ENCODE results near the gene FGD4. TPM values are rescaled to one million over a fixed set of nuclear protein-coding genes. Genes with fewer than 3 reads are reported as not detected.

Gene FGD4
- total RNA-seq, 5 donors from 2014 or later (not counting 1 experiment from before 2014, with no cell fraction given): 0.18 to 0.79 (median 0.47) TPM

DNA sequence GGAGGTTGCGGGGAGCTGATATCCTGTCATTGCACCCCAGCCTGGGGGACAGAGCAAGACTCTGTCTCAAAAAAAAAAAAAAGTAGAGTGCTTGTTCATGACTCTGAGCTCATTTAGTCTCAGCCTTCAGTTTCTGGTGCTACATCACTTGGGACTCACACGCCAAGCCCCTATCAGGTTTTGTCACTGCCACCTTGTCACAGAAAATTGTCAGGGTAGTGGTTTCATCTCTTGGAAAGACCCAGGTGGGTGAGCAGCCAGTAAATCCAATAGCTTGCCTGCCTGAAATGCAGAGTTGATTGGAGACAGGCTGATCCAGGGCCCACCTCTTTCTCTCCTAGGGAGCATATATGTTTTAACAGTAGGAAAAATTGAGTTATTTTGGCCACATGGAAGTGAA lies 113.0 kb downstream of the FGD4 start:
- no peak overlapping the region for H3K4me3 ChIP-seq (ENCODE audit: control insufficient read depth in 1 of 2, extremely low read depth in 1 of 2, low read length in 1 of 2)
- Mint-ChIP-seq H3K9me3 (no peaks in the 10 kb centered on the region), H3K36me3 (no peaks in the 10 kb centered on the region), H3K27ac (no peak overlapping the region), H3K27me3 (peaks cover 5 to 10% of the 10 kb centered on the region in 2 donors), H3K4me3 (no peak overlapping the region), H3K4me1 (peaks cover 0 to 5% (median 0%) of the 10 kb centered on the region in 3 donors)
- peaks cover 0 to 4% of the 10 kb centered on the region in 2 experiments for H3K4me1 ChIP-seq (ENCODE audit: control insufficient read depth in 1 of 2, extremely low read depth in 1 of 2, insufficient read depth in 2 of 2, low read length in 2 of 2)
- no peak overlapping the region for H3K27ac ChIP-seq (ENCODE audit: low read length)
- ATAC-seq (replicated peaks in 1 of 4) (no peak), DNase-seq (no peak)
- 83% methylated on average over 2 of the region's 2 CpGs for WGBS (ENCODE audit: insufficient coverage)
- H3K9me3 ChIP-seq: no peaks in the 10 kb centered on the region
- ChIA-PET POLR2A (no interaction called here), CTCF (no interaction called here)
- H3K36me3 ChIP-seq (ENCODE audit: control insufficient read depth in 2 of 2, extremely low read depth in 1 of 2, insufficient read depth in 1 of 2, low read length in 1 of 2): no peaks in the 10 kb centered on the region
- H3K27me3 ChIP-seq (replicated peaks in 1 of 2; ENCODE audit: control insufficient read depth in 2 of 2, extremely low read depth in 1 of 2, insufficient read depth in 2 of 2, low read length in 1 of 2): peaks cover 0 to 5% of the 10 kb centered on the region in 2 experiments

DNA sequence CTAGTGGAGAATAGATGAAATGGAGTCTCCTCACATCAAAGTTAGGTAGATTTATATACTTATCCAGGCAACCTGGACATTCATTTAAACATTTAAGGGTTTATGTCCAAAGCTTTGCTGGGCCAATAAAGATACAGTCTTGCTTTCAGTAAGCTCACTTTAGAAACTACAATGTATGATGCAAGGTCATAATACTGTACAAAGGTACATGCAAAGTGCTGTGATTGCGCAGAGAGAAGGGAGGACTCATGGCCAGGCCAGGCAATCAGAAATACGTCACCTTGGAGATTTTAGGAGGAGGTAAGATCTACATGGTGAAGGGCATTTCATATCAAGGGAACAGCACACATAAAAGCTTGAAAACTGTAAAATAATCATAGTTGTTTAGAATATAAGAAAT lies 113.6 kb downstream of the FGD4 start:
- CTCF ChIA-PET: interaction anchor here in 1 of 2 donors (0.7 kb wide), 1 partner anchor 57 kb away, joined by 3 read pairs; no protein-coding TSS in a partner anchor
- no peaks in the 10 kb centered on the region for H3K36me3 Mint-ChIP-seq

DNA sequence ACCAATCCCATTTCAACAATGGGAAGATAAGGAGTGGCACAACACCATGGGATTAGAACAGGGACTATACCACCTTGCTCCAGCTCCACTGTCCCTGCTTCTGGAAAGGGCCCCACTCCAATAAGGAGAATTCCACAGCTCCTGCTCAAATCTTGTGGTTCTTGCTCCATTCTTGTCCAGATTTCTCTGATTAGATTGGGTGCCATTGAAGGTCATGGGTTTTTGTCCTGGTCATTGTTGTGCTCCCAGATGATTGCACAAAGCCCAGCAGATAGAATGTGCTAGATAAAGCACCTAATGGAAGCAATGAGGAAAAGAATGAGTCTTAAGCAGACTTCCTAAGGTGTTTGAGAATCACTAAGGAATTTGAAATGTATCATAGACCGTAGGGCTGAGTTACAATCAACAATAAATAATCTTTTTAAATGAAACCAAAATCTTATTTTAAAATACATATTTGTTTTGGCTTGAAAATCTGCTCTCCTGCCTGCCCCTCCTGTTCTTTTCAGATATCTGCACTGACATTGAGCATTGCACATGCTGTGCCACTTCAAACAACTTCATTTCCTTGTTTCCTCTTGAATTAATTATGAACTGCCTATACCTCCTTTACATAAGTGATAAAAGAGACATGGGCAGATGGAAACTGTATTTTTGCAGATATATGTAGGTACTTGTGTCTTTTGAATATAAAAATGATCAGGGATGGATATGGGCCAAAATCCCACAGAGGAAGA lies 115.9 kb downstream of the FGD4 start:
- no peak overlapping the region for H3K27ac ChIP-seq (ENCODE audit: low read length)
- ATAC-seq (replicated peaks in 1 of 4) (no peak), DNase-seq (no peak)
- H3K27me3 ChIP-seq (replicated peaks in 1 of 2; ENCODE audit: control insufficient read depth in 2 of 2, extremely low read depth in 1 of 2, insufficient read depth in 2 of 2, low read length in 1 of 2): peaks cover 0 to 5% of the 10 kb centered on the region in 2 experiments
- Mint-ChIP-seq H3K27me3 (peaks cover 5% of the 10 kb centered on the region in 2 donors), H3K27ac (no peak overlapping the region), H3K4me3 (no peak overlapping the region), H3K36me3 (no peaks in the 10 kb centered on the region), H3K9me3 (no peaks in the 10 kb centered on the region), H3K4me1 (peaks cover 0 to 5% (median 0%) of the 10 kb centered on the region in 3 donors)
- ChIA-PET POLR2A (no interaction called here), CTCF (interaction anchor here in 1 of 2 donors (0.7 kb wide), 2 partner anchors 50 to 1128 kb away, joined by 3 to 7 read pairs; no protein-coding TSS in a partner anchor)
- H3K9me3 ChIP-seq: no peaks in the 10 kb centered on the region
- peaks cover 0 to 4% of the 10 kb centered on the region in 2 experiments for H3K4me1 ChIP-seq (ENCODE audit: control insufficient read depth in 1 of 2, extremely low read depth in 1 of 2, insufficient read depth in 2 of 2, low read length in 2 of 2)
- H3K36me3 ChIP-seq (ENCODE audit: control insufficient read depth in 2 of 2, extremely low read depth in 1 of 2, insufficient read depth in 1 of 2, low read length in 1 of 2): no peaks in the 10 kb centered on the region
- H3K4me3 ChIP-seq (ENCODE audit: control insufficient read depth in 1 of 2, extremely low read depth in 1 of 2, low read length in 1 of 2): no peak overlapping the region
- no CpG with 5 or more reads among the region's 1 CpG for WGBS (ENCODE audit: insufficient coverage)

More for the DNA sequence above, 113.6 kb downstream of the FGD4 start:
- Mint-ChIP-seq H3K4me3 (no peak overlapping the region), H3K9me3 (no peaks in the 10 kb centered on the region), H3K27me3 (peaks cover 5 to 7% of the 10 kb centered on the region in 2 donors), H3K27ac (no peak overlapping the region), H3K4me1 (peaks cover 0 to 5% (median 0%) of the 10 kb centered on the region in 3 donors)
- H3K4me1 ChIP-seq (ENCODE audit: control insufficient read depth in 1 of 2, extremely low read depth in 1 of 2, insufficient read depth in 2 of 2, low read length in 2 of 2): peaks cover 0 to 4% of the 10 kb centered on the region in 2 experiments
- ATAC-seq (replicated peaks in 1 of 4) (no peak), DNase-seq (no peak)
- H3K36me3 ChIP-seq (ENCODE audit: control insufficient read depth in 2 of 2, extremely low read depth in 1 of 2, insufficient read depth in 1 of 2, low read length in 1 of 2): no peaks in the 10 kb centered on the region
- H3K27ac ChIP-seq (ENCODE audit: low read length): no peak overlapping the region
- WGBS (ENCODE audit: insufficient coverage): 94% methylated on average over 2 of the region's 2 CpGs
- H3K9me3 ChIP-seq: no peaks in the 10 kb centered on the region
- POLR2A ChIA-PET: no interaction called here
- H3K27me3 ChIP-seq (replicated peaks in 1 of 2; ENCODE audit: control insufficient read depth in 2 of 2, extremely low read depth in 1 of 2, insufficient read depth in 2 of 2, low read length in 1 of 2): peaks cover 0 to 4% of the 10 kb centered on the region in 2 experiments
- no peak overlapping the region for H3K4me3 ChIP-seq (ENCODE audit: control insufficient read depth in 1 of 2, extremely low read depth in 1 of 2, low read length in 1 of 2)

DNA sequence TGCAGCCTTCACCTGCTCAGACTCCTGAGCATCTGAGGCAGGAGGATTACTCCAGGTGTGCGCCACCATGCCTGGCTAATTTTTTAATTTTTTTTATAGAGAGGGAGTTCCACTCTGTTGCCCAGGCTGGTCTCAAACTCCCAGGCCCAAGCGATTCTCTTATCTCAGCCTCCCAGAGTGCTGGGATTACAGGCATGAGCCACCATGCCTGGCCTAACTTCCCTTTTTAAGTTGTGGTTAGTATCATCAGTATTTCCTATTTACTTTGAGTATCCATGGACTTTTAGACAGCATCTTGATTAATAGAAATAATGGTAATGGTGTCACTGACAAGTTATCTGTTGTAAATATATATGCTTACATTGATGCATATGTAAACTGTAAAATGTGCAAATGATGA lies 116.9 kb downstream of the FGD4 start:
- Mint-ChIP-seq H3K36me3 (no peaks in the 10 kb centered on the region), H3K4me3 (no peak overlapping the region), H3K27ac (no peak overlapping the region), H3K27me3 (peaks cover 0 to 2% of the 10 kb centered on the region in 2 donors), H3K4me1 (peaks cover 0 to 5% (median 0%) of the 10 kb centered on the region in 3 donors), H3K9me3 (no peaks in the 10 kb centered on the region)
- no CpG with 5 or more reads among the region's 2 CpGs for WGBS (ENCODE audit: insufficient coverage)
- no peak for DNase-seq
- H3K27ac ChIP-seq (ENCODE audit: low read length): no peak overlapping the region
- peaks cover 0 to 4% of the 10 kb centered on the region in 2 experiments for H3K4me1 ChIP-seq (ENCODE audit: control insufficient read depth in 1 of 2, extremely low read depth in 1 of 2, insufficient read depth in 2 of 2, low read length in 2 of 2)
- H3K4me3 ChIP-seq (ENCODE audit: control insufficient read depth in 1 of 2, extremely low read depth in 1 of 2, low read length in 1 of 2): no peak overlapping the region
- H3K9me3 ChIP-seq: no peaks in the 10 kb centered on the region
- ChIA-PET CTCF (no interaction called here), POLR2A (no interaction called here)
- no peaks in the 10 kb centered on the region for H3K36me3 ChIP-seq (ENCODE audit: control insufficient read depth in 2 of 2, extremely low read depth in 1 of 2, insufficient read depth in 1 of 2, low read length in 1 of 2)
- ATAC-seq (replicated peaks in 1 of 4): no peak
- peaks cover 0 to 7% of the 10 kb centered on the region in 2 experiments for H3K27me3 ChIP-seq (replicated peaks in 1 of 2; ENCODE audit: control insufficient read depth in 2 of 2, extremely low read depth in 1 of 2, insufficient read depth in 2 of 2, low read length in 1 of 2)

DNA sequence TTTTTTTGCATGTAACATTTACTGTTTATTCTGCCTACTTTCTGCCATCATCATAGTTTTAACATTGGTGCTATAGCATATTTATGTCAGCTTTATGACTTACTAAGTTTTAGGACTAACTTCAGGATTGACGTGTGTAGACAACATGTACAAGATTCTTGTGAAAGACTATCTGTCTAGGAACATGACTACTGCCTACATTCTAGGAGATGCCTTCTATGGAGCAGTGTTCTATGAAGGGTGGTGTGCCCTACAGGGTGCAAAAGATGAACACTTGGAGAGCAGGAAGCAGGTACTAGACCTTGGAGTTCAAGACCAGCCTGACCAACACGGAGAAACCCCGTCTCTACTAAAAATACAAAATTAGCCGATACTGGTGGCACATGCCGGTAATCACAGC lies 118.6 kb downstream of the FGD4 start:
- ChIA-PET CTCF (interaction anchor here in 1 of 2 donors (0.6 kb wide), 1 partner anchor 1762 kb away, joined by 3 read pairs; no protein-coding TSS in a partner anchor), POLR2A (no interaction called here)
- no peak overlapping the region for H3K27ac ChIP-seq (ENCODE audit: low read length)
- H3K4me1 Mint-ChIP-seq: peaks cover 0 to 10% (median 8%) of the 10 kb centered on the region in 3 donors
- 92% methylated on average over 4 of the region's 5 CpGs for WGBS (ENCODE audit: insufficient coverage)
- H3K27me3 Mint-ChIP-seq: peaks cover 0 to 4% of the 10 kb centered on the region in 2 donors
- ATAC-seq (replicated peaks in 1 of 4) (no peak), DNase-seq (no peak)
- no peaks in the 10 kb centered on the region for H3K9me3 Mint-ChIP-seq
- H3K27me3 ChIP-seq (replicated peaks in 1 of 2; ENCODE audit: control insufficient read depth in 2 of 2, extremely low read depth in 1 of 2, insufficient read depth in 2 of 2, low read length in 1 of 2): peaks cover 0 to 4% of the 10 kb centered on the region in 2 experiments
- no peaks in the 10 kb centered on the region for H3K36me3 ChIP-seq (ENCODE audit: control insufficient read depth in 2 of 2, extremely low read depth in 1 of 2, insufficient read depth in 1 of 2, low read length in 1 of 2)
- no peak overlapping the region for H3K27ac Mint-ChIP-seq
- H3K4me1 ChIP-seq (ENCODE audit: control insufficient read depth in 1 of 2, extremely low read depth in 1 of 2, insufficient read depth in 2 of 2, low read length in 2 of 2): peaks cover 0 to 12% of the 10 kb centered on the region in 2 experiments
- no peaks in the 10 kb centered on the region for H3K9me3 ChIP-seq
- no peaks in the 10 kb centered on the region for H3K36me3 Mint-ChIP-seq
- H3K4me3 Mint-ChIP-seq: no peak overlapping the region
- no peak overlapping the region for H3K4me3 ChIP-seq (ENCODE audit: control insufficient read depth in 1 of 2, extremely low read depth in 1 of 2, low read length in 1 of 2)

DNA sequence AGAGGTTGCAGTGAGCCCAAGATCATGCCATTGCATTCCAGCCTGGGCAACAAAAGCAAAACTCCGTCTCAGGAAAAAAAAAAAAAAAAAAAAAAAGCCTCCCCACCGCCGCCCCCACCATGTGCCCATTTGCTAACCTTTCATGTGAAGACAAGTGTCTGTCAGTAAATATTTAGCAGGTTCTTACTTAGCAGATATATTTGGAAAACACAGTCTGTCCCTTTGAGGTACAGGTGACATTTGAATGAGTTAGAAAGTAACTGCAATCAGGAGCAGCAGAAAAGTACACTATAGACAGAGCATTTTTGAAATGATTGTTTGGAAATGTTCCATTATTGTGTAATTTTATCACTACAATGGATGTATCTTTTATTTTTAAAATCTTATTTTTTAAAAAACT lies 119.7 kb downstream of the FGD4 start:
- DNase-seq (no peak), ATAC-seq (replicated peaks in 1 of 4) (no peak)
- Mint-ChIP-seq H3K4me3 (no peak overlapping the region), H3K27me3 (peaks cover 0 to 4% of the 10 kb centered on the region in 2 donors), H3K36me3 (no peaks in the 10 kb centered on the region), H3K27ac (no peak overlapping the region), H3K4me1 (peaks cover 0 to 10% (median 9%) of the 10 kb centered on the region in 3 donors), H3K9me3 (no peaks in the 10 kb centered on the region)
- Histone ChIP-seq H3K36me3 (ENCODE audit: control insufficient read depth in 2 of 2, extremely low read depth in 1 of 2, insufficient read depth in 1 of 2, low read length in 1 of 2) (no peaks in the 10 kb centered on the region), H3K4me1 (ENCODE audit: control insufficient read depth in 1 of 2, extremely low read depth in 1 of 2, insufficient read depth in 2 of 2, low read length in 2 of 2) (peaks cover 0 to 12% of the 10 kb centered on the region in 2 experiments), H3K9me3 (no peaks in the 10 kb centered on the region), H3K27ac (ENCODE audit: low read length) (no peak overlapping the region), H3K27me3 (replicated peaks in 1 of 2; ENCODE audit: control insufficient read depth in 2 of 2, extremely low read depth in 1 of 2, insufficient read depth in 2 of 2, low read length in 1 of 2) (peaks cover 0 to 4% of the 10 kb centered on the region in 2 experiments), H3K4me3 (ENCODE audit: control insufficient read depth in 1 of 2, extremely low read depth in 1 of 2, low read length in 1 of 2) (no peak overlapping the region)
- POLR2A ChIA-PET: no interaction called here
- CTCF ChIA-PET: no interaction called here
- no CpG with 5 or more reads among the region's 3 CpGs for WGBS (ENCODE audit: insufficient coverage)
